ENCODE results near the gene RHBG. TPM values are rescaled to one million over a fixed set of nuclear protein-coding genes. Genes with fewer than 3 reads are reported as not detected.

Gene RHBG
- not detected in 5 replicates for total RNA-seq (2022; extraction: Qiagen RNA extraction)

GRCh38 chr1:156368889-156369684 is at the start of gene RHBG:
Gene RHBG (plus strand): TSS chr1:156369211. CDS start chr1:156369250, 39 bp downstream.

GRCh38 chr1:156338180-156338976 is 30.6 kb upstream of the RHBG start, which contains the start of the genes CCT3 and TSACC:
Gene CCT3 (minus strand): TSS chr1:156338292. CDS start chr1:156338184, 108 bp downstream.
Gene TSACC (plus strand): TSS chr1:156338526. CDS start chr1:156339758, 1,232 bp downstream.

Other genes with a start within 250 kb of the RHBG start
- gene SEMA4A, start 215.6 kb upstream of the RHBG start, total RNA-seq (2022; extraction: Qiagen RNA extraction) = 0.33 to 0.43 TPM (median 0.38 TPM) in 5 replicates
- gene SLC25A44, start 175.1 kb upstream of the RHBG start, total RNA-seq (2022; extraction: Qiagen RNA extraction) = 26.2 to 30.0 TPM (median 26.7 TPM) in 5 replicates
- gene PMF1, start 156.2 kb upstream of the RHBG start, total RNA-seq (2022; extraction: Qiagen RNA extraction) = 57.1 to 65.8 TPM (median 61.8 TPM) in 5 replicates
- gene BGLAP, start 127.0 kb upstream of the RHBG start, total RNA-seq (2022; extraction: Qiagen RNA extraction) = 0.21 to 0.33 TPM (median 0.25 TPM) in 3 of 5 replicates, not detected in the others
- gene PAQR6, start 121.2 kb upstream of the RHBG start, total RNA-seq (2022; extraction: Qiagen RNA extraction) = 3.3 to 5.1 TPM (median 4.0 TPM) in 5 replicates
- 36.8 to 46.7 TPM (median 46.0 TPM) in 5 replicates for gene SMG5, start 86.4 kb upstream of the RHBG start, total RNA-seq (2022; extraction: Qiagen RNA extraction)
- gene TMEM79, start 84.9 kb upstream of the RHBG start, total RNA-seq (2022; extraction: Qiagen RNA extraction) = 5.9 to 8.2 TPM (median 7.5 TPM) in 5 replicates
- 35.4 to 49.9 TPM (median 47.7 TPM) in 5 replicates for gene GLMP, start 73.5 kb upstream of the RHBG start, total RNA-seq (2022; extraction: Qiagen RNA extraction)
- not detected in 5 replicates for gene VHLL, start 69.9 kb upstream of the RHBG start, total RNA-seq (2022; extraction: Qiagen RNA extraction)
- gene CCT3, start 30.9 kb upstream of the RHBG start, total RNA-seq (2022; extraction: Qiagen RNA extraction) = 382 to 400 TPM (median 397 TPM) in 5 replicates
- 1.6 to 3.4 TPM (median 2.1 TPM) in 5 replicates for gene TSACC, start 30.7 kb upstream of the RHBG start, total RNA-seq (2022; extraction: Qiagen RNA extraction)
- gene MEF2D, start 131.6 kb downstream of the RHBG start, total RNA-seq (2022; extraction: Qiagen RNA extraction) = 20.7 to 34.8 TPM (median 28.4 TPM) in 5 replicates
- 12.6 to 20.8 TPM (median 17.0 TPM) in 5 replicates for gene IQGAP3, start 203.4 kb downstream of the RHBG start, total RNA-seq (2022; extraction: Qiagen RNA extraction)
- gene TTC24, start 210.5 kb downstream of the RHBG start, total RNA-seq (2022; extraction: Qiagen RNA extraction) = not detected in 5 replicates
- 150 to 167 TPM (median 166 TPM) in 5 replicates for gene NAXE, start 222.6 kb downstream of the RHBG start, total RNA-seq (2022; extraction: Qiagen RNA extraction)
- gene GPATCH4, start 232.3 kb downstream of the RHBG start, total RNA-seq (2022; extraction: Qiagen RNA extraction) = 57.4 to 85.5 TPM (median 62.9 TPM) in 5 replicates

Data from A549 treated with Mapracorat at 1 μM for 4 hours (cell line).